ENCODE data around the gene KEAP1.

Gene KEAP1

DNA sequence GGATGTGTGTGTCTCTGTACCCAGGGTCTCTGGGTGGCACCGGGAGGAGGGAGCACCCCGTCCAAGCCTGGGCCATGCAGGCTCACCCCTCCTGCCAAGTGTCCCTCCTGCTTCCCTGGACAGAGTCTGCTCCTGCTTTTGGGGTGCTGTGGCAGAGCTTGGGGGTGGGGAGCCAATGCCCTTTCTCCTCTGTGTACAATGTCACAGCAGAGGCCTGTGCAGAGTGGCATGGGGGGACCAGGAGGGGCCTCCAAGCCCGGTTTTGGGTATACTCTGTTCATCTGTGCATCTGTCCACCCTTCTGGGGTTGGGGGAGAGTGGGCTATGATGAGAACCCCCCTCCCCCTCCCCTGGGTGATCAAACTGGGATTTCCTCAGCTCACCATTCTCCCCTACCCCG is 49.3 kb downstream of the KEAP1 start:
- FAIRE-seq = no peak
- no peak for DNase-seq (ENCODE audit: extremely low spot score, insufficient read length, low read depth)

DNA sequence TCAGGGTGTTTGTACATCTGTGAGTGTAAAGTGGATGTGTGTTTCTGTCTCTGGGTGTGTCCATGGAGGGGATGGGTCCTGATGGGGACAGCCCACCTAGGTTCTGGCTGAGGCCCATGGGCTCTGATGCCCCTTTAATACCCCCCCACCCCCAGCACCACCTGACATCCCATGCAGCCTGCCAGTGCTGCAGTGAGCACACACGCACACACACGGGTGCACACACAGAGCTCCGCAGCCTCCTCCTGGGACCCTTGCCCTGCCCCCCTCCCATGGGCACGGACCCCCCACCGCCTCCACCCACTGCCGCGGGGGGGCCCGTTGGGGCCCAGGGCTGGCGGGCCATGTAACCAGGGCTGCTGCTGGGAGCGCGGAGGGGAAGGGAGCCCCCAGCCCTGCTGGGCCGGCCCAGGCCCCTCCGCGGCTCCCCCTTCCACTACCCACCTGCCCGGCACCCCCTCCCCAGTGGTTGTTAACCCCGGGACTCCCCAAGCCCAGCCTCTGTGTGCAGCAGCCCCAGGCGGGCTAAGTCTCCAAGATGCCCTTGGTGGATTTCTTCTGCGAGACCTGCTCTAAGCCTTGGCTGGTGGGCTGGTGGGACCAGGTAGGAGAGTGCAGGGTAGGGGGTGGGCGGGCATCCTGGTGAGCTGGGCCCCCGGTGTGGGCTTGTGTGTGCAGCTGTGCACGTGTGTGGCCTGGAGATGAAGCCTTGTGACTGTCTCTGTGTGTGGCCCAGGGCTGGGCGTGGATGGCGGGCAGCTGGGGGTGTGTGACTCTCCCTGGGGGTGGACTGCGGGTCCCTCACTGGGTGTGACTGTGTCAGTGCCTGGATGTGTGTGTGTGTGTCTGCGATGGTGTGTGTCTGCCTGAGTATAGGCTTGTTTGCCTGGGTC is 50.2 kb downstream of the KEAP1 start:
- DNase-seq (ENCODE audit: extremely low spot score, insufficient read length, low read depth) (no peak), FAIRE-seq (no peak)

DNA sequence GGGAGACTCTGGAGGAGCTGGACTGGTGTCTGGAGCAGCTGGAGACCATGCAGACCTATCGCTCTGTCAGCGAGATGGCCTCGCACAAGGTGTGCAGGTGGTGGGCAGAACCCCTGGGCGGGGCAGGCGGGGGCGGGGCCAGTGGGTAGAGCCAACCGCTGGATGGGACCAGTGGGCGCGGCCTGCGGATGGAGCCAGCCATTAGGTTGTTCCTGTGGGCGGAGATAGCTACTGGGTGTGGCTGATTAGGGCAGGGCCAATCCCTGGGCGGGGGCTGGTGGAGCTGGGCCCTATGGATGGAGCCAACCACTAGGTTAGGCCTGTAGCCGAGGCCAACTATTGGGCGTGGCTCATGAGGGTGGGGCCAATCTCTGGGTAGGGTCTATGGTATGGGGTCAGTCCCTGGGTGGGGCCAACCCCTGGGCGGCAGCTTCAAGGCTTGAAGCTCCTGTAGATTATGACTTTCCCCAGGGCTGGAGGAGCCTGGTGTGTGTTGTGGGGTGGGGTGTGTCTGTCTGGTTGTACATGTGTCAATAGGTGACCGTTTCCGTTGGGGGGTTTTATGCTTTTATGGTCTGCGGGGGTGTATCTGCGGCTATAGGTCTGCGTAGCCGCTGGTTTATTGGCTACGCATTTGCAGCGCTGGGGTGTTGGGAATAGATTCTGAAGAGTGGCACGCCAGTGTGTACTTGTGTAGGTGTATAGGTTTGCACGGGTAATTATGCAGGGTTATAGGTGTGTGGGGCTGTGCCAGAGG is 52.1 kb downstream of the KEAP1 start:
- no peak for DNase-seq (ENCODE audit: extremely low spot score, insufficient read length, low read depth)
- FAIRE-seq = no peak

DNA sequence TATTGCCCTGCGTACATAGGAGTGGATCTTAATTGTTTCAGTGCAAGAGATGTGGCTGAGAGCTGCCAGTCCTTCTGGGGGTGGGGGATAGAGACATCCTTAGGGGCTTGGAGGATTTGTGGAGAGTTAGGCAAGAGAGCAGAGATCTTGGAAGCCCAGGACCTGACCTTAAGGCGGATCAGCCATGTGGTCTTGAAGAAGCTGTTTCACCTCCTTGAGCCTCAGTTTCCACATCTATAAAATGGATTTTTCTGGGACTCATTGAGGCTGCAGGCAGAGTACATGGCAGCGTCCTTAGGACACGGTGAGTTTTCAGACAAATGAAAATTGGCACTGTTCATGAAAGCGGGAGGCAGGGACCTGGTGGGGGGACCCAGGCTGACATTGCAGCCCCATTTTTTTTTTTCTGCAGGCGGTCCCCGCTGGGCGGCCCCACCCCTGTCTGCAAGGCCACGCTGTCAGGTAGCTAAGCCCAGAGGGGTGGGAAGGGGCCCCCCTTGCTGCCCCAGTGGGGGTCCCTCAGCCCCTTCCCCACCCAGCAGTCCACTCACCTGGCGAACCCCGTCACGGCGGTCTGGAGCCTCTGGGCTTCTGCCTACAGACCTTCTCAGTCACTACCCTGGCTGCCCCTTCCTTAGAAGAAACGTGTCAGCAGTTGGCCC is 52.8 kb downstream of the KEAP1 start:
- FAIRE-seq = no peak

DNA sequence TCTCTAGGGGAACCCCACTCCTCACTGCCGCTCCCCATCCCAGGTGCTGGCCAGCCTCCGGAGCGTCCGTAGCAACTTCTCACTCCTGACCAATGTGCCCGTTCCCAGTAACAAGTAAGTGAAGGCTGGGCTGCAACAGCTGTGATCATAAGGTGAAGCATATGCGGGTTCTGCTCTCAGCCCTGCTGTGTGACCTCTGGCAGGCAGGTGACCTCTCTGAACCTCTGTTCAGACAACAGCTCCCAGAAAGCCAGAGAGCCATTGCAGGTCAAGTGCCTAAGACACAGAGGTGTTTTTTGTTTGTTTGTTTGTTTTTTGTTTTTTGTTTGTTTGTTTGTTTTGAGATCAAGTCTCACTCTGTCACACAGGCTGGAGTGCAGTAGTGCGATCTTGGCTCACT is 54.1 kb downstream of the KEAP1 start:
- FAIRE-seq (no peak), DNase-seq (ENCODE audit: extremely low spot score, insufficient read length, low read depth) (no peak)

More for the DNA sequence above, 52.8 kb downstream of the KEAP1 start:
- no peak for DNase-seq (ENCODE audit: extremely low spot score, insufficient read length, low read depth)

DNA sequence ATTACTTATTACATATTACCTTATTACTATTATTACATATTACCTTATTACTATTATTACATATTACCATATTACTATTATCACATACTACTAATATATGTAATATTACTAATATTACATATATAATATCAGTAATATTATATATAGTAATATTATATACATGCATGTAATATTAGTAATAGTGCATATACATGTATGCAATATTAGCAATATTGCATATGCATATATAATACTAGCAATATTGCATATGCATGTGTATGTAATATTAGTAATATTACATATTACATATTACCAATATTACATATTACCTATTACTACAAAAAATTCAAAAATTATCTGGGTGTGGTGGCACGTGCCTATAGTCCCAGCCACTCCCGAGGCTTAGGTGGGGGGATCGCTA is 60.5 kb downstream of the KEAP1 start:
- FAIRE-seq (no peak), DNase-seq (ENCODE audit: extremely low spot score, insufficient read length, low read depth) (no peak)

DNA sequence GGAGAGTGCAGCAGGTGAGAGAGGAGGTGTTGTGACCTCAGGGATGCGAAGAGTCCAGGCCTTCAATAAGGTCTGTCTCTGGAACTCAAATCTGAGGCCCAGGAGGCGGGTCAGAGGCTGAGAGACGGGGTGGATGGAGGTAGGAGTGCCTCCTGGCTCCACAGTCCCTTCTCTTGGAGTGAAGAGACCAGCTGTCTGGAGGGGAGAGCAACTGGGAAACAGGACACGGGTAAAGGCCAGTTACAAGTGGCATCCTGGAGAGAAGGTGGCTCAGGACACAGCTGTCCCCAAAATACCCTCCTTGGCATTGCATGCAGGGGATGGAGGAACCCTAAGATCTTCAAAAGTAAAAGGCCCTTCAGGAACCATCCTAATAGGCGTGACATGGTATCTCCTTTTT is 63.6 kb downstream of the KEAP1 start:
- FAIRE-seq = no peak

More for the DNA sequence above, 63.6 kb downstream of the KEAP1 start:
- no peak for DNase-seq (ENCODE audit: extremely low spot score, insufficient read length, low read depth)
